GM12865 (cell line): ENCODE measurements around the gene C4orf54.

Experiments
- DNase-seq: peaks from one replicate; pipeline ENCODE4 v3.0.0; 2010; ENCODE audit warnings: low read depth
- H3K4me3 ChIP-seq: 2 replicates; pipeline ENCODE4 v1.5.1; 2011; ENCODE audit warnings: mild to moderate bottlenecking, low read depth, low read length, control low read depth
- TF ChIP-seq, protein P1 (sequence below): IDR thresholded peaks from 2 replicates; pipeline ENCODE4 v1.5.1; 2011; ENCODE audit warnings: low read length, control low read depth, low read depth, inconsistent platforms; ENCODE audit not compliant: insufficient read depth; ENCODE audit errors: missing control alignments

Gene C4orf54

DNA sequence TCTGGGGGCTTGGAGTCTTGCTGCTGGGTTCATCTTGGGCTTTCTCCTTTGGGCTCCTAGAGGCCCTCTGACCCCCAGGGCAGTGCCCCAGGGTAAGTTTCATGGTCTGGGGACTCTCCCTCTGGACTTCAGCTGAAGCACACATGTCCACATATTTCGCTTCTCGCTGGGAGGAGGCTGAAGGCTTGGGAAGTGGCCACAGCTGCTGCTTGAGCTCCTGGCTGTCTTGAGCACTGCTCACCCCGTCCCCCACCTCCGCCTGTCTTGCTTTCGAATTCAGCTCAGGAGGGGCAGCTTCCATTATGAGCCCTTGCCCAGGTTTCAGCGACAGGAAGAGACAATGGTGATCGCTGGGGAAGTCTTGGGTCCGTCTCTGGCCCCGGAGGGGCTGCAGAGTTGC, 3.7 kb downstream of the C4orf54 start:
- TF ChIP-seq, protein P1, sequence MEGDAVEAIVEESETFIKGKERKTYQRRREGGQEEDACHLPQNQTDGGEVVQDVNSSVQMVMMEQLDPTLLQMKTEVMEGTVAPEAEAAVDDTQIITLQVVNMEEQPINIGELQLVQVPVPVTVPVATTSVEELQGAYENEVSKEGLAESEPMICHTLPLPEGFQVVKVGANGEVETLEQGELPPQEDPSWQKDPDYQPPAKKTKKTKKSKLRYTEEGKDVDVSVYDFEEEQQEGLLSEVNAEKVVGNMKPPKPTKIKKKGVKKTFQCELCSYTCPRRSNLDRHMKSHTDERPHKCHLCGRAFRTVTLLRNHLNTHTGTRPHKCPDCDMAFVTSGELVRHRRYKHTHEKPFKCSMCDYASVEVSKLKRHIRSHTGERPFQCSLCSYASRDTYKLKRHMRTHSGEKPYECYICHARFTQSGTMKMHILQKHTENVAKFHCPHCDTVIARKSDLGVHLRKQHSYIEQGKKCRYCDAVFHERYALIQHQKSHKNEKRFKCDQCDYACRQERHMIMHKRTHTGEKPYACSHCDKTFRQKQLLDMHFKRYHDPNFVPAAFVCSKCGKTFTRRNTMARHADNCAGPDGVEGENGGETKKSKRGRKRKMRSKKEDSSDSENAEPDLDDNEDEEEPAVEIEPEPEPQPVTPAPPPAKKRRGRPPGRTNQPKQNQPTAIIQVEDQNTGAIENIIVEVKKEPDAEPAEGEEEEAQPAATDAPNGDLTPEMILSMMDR, result no peak
- no peak for DNase-seq
- no peak overlapping the region for H3K4me3 ChIP-seq

DNA sequence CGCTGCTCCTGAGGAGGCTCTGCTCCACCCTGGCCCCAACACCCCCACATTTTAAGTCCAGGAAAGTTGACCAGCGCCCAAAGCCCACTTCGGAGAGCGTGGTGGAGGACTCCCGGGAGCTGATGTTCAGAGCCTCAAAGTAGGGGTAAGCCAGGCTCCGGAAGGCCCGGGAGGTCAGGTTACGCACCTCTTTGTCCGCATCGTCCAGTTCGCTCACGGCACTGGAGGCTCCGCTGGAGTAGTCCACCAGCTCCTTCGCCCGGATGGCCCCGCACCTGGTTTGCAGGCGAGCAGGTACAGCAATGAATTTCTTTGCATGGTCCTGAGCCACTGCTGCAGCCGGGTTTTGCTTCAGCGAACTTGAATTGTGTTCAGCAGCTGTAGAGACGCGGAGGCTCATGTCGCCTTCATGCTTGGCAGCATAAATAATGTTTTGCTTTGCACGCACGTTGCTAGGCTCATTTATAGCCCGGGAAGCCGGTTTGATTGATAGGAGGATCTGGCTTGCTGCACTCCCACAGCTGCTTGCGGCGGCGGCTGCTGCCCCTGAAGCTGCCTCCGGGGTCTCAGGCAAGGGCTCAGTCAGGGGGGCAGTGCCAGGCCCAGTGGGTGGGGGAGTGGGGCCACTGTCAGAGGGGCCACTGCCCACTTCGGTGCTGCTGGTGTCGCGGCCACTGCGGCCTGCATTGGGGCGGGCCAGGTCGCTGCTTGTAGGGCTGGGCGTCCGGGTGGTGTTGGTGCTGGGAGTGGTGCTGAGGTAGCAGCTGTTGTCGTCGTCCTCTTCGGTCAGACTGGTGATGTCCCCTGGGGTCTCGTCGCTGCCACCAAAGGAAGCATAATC, 4.8 kb downstream of the C4orf54 start:
- H3K4me3 ChIP-seq, result no peak overlapping the region
- no peak for DNase-seq
- TF ChIP-seq, protein P1, result no peak

DNA sequence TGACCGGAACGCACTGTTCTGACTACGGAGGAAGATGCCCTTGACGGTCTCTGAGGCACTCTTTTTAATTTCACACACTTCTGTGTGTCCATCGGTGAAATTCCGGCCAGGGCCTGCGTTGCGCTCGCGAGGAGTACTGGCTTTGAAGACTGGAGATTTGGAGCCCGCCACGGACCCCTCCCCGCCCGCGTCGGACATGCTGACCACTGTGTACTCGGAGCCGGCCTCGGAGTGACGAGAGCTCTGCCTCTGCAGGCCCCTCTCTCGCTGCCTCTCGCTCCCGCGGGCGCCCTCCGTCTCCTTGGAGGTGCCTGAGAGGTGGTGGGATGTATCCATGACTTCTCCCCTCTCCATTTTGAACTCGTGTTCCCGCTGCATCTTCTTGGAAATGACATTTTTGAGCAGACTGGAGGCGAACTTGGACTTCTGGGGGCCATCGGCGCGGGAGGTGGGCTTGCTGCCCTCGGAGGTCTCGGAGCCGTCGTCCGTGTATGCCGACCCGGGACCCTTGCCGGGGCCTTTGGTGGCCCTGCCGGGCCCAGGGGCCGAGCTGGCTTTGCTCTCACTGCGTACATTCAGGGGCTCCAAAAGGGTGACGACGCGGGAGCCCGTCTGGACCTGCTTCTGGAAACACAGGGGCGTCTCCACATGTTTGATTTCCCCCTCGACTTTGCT, 5.7 kb downstream of the C4orf54 start:
- H3K4me3 ChIP-seq, result no peak overlapping the region
- DNase-seq, result no peak
- TF ChIP-seq, protein P1, result no peak

DNA sequence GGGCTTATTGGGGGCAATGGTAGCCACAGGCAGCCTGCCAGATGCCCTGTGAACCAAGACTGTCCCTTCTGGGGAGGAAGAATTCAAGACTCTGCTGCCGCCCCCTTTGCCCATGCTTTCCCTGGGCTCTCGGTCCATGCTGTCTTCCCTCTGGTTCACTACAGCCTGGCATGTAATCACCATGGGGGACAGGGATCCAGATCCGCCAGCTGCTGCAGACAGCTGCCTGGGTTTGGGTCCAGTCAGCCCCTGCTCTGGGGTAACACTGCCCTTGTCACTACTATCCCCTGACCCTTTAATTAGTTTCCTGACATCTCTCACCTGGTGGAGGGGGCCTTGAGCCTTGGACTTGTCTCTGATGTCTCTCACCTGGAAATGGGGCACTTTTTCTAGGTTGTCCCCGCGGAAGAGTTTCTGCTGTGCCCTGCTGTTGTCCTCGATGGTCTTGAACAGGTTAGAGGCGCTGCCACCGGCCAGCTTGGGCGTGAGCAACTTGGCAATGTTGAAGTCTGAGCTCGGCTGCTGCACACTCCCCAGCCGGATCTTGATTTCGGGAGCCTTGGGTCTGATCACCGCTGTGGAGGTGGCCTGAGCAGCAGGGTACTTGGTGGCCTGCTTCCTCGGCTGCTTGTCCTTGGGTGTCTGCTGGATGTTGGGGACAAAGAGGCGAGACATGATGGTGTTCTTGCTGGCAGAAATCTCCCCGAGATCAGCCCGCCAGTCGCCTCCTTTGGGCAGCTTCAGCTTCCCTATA, 6.4 kb downstream of the C4orf54 start:
- no peak overlapping the region for H3K4me3 ChIP-seq
- TF ChIP-seq, protein P1, result no peak
- no peak for DNase-seq

DNA sequence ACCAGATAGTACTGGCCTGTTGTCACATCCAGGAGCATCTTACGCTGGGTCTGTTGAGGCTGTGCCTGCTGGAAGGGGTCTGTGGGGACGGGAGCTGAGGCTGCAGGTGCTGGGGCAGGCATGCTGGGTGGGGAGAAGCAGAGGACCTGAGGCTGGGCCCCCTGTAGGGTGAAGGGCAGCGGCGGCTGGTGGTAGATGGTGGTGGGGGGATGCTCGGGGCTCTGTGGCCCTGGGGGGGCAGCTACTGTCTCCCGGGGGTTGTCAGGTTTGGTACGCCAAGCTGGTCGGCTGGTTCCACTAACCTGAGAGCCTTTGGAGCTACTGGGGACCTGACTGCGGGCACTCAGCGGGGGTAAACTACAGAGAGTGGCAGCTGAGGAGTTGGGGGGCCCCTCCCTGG, 7.8 kb downstream of the C4orf54 start:
- DNase-seq, result no peak
- TF ChIP-seq, protein P1, result no peak
- H3K4me3 ChIP-seq, result no peak overlapping the region

DNA sequence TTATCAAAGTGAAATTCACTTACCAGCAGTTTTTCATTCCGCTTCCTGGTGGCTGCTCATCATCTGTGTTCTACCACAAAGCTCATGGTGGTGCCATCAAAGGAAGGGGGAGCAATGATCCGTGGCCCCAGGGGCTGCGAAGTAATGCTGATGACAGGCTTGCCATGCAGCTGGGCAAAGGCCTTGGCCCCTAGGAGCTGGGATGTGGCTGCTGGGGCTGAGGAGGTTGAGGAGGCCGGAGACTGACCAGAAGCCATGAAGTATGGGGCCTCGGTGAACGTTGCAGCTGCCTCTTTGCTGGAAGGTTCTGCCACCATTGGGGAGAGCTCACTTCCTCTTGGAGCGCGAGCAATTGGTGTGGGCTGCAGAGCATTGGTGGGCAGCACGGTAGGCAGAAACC, 8.4 kb downstream of the C4orf54 start:
- DNase-seq, result no peak
- H3K4me3 ChIP-seq, result no peak overlapping the region
- TF ChIP-seq, protein P1, result no peak
